ENCODE results near the gene PDE4D.
"Not testable (repeated sequence)": the region's sequence is repeated elsewhere in the genome, so short reads cannot be mapped to it uniquely, and the experiment has no call there.

Gene PDE4D

DNA sequence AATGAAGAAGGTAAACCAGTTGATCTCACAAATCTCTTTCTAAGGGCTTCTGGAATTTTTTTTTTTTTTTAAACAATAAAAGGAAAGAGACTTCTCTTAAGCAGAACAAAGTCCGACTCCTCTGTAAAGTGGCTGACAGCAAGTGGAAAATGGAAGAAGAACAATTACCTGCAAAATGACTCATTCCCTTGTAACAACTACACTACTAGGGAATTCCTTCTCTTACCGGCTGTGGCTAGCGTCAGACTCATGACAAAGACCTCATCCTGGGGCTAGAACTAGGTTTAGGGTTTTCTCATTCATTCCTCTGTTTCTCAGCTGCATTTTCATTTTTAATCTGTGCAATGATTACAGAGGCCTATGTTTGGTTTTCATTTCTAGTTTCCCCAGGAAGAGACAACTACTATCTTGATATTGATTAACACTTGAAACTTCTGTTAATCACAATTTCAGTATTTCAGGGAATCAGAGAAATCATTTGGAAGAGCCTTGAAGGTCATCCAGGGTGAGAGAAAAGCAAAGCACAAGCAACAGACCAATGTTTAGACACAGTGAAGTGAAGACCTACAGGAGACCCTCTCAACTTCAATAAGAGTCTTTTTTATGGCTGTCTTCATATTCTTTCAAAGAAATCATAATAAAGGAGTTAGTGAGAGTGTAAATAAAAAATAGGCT lies 872.8 kb downstream of the PDE4D start:
- DNase-seq = no peak

DNA sequence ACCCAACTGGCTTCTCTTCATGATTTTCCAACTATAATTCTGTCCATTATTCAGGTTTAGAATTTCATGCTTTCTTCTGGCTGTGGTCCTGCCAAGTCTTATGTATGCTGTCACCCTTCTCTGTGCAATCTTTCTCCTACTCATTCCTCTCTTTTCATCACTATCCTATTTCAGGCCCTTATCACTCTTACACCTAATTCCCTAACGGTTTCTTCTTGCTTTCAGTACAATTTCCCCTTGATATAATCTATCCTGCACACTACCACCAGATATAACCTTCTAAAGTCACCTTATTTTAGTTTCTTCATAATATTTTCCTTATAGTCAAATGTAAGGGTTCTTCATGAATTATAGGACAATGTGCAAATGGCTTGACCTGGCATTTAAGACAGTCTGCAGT lies 874.4 kb downstream of the PDE4D start:
- DNase-seq = no peak

DNA sequence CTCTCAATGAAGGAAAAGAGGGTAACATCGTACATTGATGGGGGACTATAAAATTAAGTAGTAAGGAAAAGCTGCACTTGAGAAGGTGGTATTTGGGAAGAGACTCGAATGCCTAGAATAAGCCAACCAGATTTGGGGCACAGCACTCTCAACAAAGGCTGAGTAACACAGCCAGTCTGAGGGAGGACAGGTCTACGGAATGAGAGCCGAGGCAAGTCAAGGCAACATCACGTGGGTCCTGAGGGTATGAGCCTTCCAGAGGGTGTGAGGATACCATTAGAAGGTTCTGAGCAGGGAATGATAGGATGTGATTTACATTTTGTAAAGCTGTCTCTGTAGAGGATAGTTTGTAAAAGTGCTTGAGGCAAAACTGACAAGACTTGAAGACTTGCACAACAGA lies 876.6 kb downstream of the PDE4D start:
- DNase-seq = no peak

DNA sequence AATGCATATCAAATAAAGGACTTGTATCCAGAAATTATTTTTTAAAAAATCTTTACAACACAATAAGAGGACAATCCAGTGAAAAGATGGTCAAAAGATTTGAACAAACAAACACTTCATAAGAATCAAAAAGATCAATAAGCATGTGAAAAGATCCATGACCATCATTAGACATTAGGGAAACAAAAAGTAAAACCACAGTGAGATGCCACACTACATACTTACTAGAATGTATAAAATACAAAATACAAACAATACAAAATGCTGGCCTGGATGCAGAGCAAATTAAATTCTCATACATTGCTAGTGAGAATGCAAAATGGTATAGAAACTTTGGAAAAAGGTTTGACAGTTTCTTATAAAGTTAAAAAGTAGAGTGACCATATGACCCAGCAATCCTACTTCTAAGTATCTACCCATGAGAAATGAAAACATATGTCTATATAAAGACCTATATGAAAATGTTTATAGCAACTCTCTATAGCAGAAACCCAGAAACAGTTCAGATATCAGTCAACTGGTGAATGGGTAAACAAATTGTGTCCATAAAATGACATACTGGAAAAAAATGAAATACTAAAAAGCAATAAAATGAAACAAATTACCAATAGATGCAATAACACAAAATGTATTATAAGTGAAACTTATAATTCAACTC lies 884.6 kb downstream of the PDE4D start:
- no peak for DNase-seq

DNA sequence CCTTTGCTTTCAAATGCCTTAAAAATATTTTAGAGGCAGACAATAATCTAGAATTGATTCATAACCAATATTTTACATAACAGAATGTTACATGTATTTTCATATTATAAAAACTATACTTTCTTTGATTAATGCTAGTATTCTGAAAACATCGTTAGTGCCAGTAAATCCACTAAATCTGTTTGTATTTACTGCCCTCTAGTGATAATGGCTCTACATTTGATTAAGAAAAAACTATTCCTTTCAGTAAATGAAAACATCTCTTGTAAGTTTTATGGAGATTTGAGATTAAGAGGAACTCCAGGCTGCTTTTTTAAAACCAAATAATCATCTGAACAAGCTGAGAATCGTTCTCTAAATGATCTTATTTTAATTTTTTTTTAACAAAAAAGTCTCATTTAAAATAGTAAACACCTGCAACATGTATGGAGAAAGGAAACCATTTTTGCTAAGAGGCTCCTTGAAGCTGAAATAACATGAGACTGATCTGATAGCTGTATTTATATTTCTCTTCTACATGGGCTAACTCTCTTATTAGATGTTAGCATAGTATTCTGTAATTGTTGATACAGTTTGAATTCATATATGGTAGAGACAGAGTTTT lies 886.0 kb downstream of the PDE4D start:
- DNase-seq = no peak

DNA sequence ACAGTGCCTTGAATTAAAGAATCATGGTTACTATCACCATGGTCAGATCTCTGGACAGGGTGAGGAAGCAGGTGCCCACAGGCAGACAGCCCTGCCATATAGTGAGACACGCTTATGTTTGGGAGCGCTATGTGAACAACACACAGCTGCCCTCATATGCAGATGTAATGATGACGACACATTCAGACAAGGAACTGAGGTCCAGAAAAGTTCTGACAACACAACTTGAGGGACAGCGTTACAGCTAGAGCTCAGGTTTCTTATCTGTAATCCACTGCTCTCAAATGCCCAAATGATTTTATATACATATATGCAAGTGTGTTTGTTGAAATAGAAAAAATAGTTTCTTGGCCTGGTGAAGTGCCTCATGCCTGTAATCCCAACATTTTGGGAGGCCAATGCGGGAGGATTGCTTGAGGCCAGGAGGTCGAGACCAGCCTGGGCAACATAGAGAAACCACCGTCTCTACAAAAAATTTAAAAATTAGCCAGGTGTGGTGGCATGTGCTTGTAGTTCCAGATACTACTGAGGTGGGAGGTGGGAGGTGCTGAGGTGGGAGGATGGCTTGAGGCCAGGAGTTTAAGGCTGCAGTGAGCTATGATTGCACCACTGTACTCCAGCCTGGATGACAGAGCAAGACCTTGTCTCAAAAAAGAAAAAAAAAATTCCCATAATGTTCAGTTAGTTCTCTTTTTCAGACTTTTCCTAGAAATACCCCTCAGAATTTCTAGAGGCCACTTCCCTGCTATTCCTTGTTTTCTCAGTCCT lies 887.4 kb downstream of the PDE4D start:
- DNase-seq = no peak

DNA sequence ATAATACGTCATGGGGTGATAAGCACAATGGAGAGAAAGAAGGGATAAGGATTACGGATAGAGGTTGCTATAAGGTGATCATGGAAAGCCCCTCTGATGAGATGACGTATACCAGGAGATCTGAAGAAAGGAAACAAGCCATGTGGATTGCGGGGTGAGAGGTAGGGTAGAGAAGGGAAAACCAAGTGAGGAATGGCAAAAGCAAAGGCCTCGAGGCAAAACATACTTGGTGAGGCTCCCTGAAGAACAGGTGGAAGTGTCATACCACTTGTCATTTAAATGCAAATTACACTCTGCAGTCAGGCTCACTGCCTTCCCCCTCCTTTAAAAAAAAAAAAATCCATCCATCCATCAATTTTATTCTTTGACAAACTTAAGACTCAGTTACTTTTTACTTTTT lies 889.9 kb downstream of the PDE4D start:
- DNase-seq = no peak

DNA sequence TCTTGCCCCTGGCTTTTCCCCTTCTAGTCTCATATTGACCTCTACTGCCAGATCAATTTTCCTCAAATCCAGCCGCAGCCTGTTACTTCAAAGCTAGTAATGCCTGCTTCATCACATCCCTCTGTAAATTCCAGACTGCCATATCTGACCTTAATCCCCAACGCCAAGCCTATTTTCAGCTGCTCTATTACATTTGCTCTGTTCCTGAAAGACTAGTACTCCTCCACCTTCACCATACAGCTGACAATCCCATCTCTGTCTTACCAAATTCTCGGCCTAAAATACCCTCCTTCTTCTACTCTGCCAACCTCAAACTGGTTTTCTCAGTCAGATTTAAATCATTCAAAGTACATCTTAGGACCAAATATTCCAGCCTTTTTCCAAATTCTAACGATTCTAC lies 890.4 kb downstream of the PDE4D start:
- no peak for DNase-seq

DNA sequence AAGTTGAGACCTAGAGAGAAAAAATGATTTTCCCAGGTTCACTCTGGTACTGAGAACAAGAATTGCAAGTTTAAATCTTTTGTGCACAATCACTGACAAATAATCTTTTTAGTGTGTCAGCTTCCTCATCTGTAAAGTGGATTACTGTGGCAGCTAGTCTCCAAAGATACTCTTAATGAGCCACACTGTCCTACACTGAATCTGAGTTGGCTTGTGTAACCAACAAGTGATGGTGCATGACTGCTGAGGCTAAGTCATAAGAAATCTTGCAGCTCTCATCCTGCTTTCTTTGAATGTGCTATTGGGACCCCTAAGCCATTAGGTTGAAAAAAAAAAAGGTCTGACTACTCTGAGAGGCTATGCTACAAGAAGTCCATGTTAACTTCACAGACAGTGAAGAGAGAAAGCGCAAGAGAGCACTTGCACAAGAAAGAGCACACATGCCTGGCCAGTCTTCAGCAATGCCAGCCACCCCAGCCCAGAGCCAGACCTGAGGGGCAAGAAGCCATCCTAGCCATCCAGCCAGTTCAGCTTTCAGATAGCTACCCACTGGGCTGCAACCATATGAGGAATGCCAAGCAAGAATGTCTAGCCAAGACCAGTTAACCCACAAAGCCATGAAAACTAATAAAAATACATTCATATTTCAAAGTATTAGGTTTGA lies 891.2 kb downstream of the PDE4D start:
- no peak for DNase-seq

DNA sequence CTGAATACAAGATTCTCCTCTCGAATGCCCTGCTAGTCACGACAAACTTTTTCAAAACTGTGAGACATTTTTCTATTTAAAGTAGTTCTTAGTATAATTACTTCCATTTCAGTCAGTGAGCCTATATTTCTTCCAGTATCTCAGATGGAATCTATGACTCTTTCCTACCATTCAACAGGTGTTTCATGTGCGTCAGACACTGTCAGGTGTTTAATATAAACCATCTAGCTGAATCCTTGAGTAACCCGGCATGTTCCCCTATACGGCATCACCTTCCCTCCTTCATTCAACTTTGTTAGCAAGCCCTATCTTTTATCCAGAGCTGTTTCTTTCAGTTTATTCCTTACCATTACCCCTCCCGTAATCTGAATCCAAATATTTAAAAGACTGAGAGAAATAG lies 891.8 kb downstream of the PDE4D start:
- no peak for DNase-seq

DNA sequence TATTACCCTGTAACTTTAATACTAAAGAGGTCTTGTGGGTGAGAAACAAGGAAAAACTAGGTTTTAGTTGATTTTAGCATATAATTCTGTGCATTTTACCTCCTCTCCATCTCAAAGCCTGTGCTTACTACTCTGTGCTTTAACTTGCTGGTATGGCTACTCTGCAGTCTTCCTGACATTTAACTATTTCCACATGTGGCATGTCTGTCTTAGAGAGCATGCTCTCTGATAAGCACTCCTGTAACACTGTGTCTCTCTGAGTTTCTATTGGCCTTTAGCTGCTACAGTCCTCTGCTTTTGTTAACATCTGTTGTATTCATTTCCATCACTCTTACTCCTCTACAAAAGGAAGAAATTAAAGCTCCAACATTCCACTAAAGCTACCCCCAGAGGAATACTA lies 892.4 kb downstream of the PDE4D start:
- no peak for DNase-seq

DNA sequence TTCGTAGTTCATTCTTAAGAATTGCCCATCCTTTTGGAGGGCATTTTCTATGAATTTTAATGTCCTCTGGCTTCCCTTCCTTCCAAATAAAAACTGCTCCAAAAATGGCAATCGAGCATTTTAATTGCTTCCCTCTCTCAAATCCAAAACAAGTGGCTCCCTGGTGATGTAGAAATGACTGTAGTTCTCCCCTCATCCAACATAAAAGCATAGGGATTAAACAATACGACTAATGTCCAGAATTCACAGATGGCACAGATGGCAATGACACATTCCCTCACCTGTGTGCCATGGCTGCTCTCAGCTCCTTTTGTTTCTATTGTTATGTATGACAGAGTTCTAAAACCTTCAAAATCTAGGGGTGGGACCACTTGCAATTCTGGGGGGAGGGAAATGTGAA lies 893.3 kb downstream of the PDE4D start:
- no peak for DNase-seq

DNA sequence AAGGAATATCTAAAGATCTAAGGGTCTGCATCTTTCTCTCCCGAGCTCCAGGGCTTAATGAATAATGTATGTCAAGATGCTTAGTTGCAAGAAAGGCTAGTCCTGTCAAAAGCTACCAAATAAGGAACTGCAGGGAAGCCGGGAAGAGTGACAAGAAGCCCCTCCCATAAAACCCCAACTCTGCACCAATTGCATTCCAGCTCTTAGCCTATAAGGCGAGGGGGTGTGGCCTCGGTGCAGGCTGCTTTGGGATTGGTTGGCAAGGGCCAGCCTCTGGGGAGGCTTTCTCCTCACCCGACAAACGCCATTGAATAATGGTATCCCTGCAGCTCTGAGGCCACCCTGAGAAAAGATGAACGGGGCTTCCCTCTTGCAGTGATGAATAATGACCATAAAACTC lies 893.7 kb downstream of the PDE4D start:
- no peak for DNase-seq

DNA sequence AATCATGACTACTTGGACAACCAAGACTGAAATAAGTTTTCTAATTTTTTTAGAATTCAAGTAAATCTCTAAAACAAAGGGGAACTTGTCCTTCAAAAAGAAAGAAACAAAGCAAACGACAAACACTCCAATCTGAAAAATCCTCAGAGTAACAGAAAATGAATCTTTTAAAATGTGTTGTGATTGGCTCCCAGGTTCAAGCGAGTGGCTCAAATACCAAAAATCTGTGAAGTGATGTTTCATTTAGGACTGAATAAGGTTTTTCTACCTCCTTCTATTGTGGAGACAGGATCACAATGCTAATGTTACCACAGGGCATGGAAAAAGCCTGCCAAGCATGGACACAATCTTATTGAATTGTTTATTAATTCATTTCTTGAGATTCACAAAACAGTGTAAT lies 895.0 kb downstream of the PDE4D start:
- no peak for DNase-seq

DNA sequence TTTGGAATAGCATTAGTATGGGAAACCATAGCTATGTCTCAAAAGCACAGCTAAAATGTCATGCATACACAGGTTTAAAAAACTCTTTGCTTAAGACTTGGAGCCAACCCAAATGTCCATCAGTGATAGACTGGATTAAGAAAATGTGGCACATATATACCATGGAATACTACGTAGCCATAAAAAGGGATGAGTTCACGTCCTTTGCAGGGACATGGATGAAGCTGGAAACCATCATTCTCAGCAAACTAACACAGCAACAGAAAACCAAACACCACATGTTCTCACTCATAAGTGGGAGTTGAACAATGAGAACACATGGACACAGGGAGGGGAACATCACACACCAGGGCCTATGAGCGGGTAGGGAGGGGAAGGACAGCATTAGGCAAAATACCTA lies 897.7 kb downstream of the PDE4D start:
- DNase-seq = not testable (repeated sequence)

DNA sequence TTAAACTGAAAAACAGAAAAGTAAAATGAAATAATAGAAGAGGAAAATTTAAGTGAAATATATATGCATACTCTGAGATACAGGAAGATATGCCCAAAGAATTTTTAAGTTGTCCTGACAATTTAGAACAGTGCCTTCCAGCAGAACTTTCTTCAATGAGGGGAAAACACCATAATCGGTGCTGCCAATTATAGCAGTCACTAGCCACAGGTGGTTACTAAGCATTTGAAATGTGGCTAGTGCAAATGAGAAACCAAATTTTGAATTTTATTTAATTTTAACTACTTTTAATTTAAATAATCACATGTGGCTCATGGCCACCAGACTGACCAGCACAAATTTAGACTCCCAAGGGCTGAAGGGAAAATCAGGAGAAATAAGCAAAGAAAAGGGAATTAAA lies 900.1 kb downstream of the PDE4D start:
- no peak for DNase-seq

DNA sequence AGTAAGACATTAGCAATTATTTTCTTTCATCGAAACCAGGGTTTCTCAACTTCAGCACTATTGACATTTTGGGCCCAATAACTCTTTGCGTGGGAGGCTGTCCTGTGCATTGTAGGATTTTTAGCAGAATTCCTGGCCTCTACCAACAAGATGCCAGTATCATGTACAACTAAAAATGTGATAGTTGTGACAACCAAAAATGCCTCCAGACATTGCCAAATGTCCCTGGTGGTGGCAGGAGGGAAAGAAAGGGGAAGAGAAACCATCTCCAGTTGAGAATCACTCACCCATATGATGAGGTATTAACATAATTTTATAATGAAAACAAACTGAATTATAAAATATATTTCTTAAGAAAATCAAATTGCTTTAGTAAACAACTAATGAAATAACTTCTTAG lies 904.6 kb downstream of the PDE4D start:
- no peak for DNase-seq

DNA sequence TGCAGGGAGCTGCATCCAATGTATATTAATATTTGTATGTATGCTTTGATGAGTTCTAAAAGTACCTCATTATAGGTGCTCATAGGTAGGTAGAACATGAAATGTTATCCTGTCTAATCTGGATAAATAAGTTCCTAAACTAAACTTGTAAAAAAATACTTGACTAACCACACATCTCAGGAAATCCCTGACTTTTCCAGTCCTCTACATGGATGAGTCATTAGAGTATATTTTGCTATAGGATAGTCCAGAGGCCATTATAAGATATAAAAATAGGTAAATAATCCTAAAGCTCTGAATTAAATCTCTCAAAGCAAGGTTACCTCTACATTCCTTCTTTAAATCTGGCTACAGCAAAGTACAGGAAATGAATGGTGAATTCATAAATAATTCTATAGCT lies 906.3 kb downstream of the PDE4D start:
- no peak for DNase-seq

DNA sequence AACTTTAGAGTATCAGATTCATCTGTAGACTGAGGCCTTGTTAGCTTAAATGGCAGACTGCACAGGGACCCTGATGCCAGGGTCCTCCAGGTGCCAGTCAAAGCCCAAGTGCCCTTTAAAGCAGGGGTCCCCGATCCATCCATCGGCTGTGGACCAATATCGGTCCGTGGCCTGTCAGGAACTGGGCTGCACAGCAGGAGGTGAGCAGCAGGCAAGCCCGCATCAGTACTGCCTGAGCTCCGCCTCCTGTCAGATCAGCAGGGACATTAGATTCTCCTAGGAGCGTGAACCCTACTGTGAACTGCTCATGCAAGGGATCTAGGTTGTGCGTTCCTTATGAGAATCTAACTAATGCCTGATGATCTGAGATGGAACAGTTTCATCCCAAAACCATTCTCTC lies 907.2 kb downstream of the PDE4D start:
- DNase-seq = no peak

DNA sequence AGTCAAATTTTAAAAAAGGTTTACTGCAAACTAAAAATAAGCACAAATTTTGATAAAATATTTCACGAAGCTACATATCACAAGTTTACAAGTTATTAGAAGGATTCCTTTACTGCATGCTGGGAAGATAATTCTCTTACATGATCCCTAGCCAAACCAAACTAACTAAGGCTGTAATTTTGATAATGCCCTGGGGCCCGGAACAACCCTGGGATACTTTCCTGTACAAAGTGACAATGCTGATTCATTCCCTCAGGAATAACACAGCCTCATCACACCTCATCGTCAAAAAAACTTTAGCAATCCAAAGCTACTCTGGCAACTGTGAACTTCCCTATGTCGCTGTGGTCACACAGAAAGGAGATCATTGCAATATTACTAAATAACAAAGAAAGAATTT lies 907.8 kb downstream of the PDE4D start:
- no peak for DNase-seq

DNA sequence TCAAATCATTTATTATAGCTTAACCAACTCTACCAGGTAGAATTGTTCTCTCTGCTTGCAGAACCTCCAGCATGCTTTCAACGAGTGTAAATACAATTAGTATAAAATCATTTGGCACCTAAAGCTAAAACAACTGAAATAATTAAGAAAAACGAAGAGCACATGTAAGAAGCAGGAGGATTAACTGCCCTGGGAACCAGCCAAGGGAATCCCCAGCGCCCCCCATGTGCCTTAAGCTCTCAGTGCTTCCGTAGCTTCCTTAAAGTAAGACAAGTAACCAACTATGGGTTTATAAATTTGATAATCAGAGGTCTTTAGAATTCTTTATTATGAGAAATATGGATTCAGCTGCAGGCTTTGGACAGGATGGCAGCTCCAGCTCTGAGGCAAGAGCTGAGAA lies 908.2 kb downstream of the PDE4D start:
- DNase-seq = no peak

DNA sequence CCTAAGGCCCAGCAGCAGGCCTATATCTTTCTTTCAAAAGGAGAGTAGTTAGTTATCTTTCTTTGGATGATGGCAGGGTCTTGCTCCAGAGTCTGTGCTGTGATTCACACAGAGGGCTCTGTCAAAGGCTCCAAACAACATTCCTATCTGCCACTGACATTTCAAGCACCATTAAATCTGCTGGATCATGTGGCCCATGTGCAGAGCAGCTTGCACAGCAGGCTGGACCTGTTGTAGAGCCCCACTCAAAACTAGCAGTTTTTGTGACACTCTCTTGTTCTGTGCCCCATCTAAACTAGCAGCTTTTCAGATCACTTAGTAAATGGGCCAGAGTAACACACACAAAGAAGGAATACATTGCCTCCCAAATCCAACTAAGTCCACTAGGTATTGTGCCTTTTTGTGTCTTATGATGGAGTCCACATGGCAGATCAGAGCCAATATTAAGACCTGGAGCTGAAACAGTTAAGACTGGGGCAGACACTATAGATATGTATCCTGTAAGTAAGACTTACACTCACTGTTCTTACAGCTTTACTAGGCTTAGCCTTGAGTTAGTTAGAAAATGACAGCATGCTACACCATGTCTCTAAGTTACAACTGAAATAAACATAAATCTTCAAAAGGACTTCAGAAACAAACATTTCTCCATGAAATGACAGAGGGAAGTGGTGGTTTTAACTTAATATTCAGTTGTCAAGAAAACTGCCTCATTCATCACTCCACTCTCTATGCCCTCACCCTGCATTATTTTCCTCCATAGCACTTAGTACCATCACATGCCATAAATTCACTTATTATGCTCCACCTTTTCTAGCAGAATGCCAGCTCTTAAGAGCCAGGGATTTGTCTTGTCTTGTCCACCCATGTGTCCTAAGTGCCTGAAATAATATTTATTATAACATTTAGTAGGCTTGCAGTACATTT lies 909.7 kb downstream of the PDE4D start:
- DNase-seq = no peak

Data from T-helper 9 cell (primary cell).